ENCODE results near the gene CHD5.

GRCh38 chr1:6110326-6110725, 69.8 kb downstream of the CHD5 start:
- TF ChIP-seq POLR2A (IDR thresholded peaks at IDR 0.05) (no peak), CTCF (IDR thresholded peaks at IDR 0.05) (no peak)
